ENCODE results near the gene C18orf63. TPM values are rescaled to one million over a fixed set of nuclear protein-coding genes. Genes with fewer than 3 reads are reported as not detected.

The C18orf63 gene
- total RNA-seq, 1 experiment from 2014 or later: not detected

- TF ChIP-seq STAT6 (CRISPR knock-in tag; conservative IDR thresholded peaks at IDR 0.05; ENCODE audit: low read depth) (no peak), NFYB (CRISPR knock-in tag; conservative IDR thresholded peaks at IDR 0.05; ENCODE audit: low read depth) (no peak), JUN (CRISPR knock-in tag; IDR thresholded peaks at IDR 0.05) (no peak), RELA (CRISPR knock-in tag; IDR thresholded peaks at IDR 0.05; ENCODE audit: borderline replicate concordance) (no peak), ERG (CRISPR knock-in tag; IDR thresholded peaks at IDR 0.05) (no peak), ZNF416 (CRISPR knock-in tag; IDR thresholded peaks at IDR 0.05) (no peak), JAZF1 (CRISPR knock-in tag; IDR thresholded peaks at IDR 0.05) (no peak), KAT7 (CRISPR knock-in tag; IDR thresholded peaks at IDR 0.05; ENCODE audit: borderline replicate concordance) (no peak), AR (CRISPR knock-in tag; IDR thresholded peaks at IDR 0.05) (no peak), ZNF396 (CRISPR knock-in tag; IDR thresholded peaks at IDR 0.05; ENCODE audit: borderline replicate concordance) (no peak)
- TF ChIP-seq, protein P1, sequence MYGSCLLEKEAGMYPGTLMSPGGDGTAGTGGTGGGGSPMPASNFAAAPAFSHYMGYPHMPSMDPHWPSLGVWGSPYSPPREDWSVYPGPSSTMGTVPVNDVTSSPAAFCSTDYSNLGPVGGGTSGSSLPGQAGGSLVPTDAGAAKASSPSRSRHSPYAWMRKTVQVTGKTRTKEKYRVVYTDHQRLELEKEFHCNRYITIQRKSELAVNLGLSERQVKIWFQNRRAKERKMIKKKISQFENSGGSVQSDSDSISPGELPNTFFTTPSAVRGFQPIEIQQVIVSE (CRISPR knock-in tag; IDR thresholded peaks at IDR 0.05; ENCODE audit: borderline replicate concordance): no peak
Measured at GRCh38 chr18:74377776-74378175, 62.1 kb downstream of the C18orf63 start (continued).

DNA sequence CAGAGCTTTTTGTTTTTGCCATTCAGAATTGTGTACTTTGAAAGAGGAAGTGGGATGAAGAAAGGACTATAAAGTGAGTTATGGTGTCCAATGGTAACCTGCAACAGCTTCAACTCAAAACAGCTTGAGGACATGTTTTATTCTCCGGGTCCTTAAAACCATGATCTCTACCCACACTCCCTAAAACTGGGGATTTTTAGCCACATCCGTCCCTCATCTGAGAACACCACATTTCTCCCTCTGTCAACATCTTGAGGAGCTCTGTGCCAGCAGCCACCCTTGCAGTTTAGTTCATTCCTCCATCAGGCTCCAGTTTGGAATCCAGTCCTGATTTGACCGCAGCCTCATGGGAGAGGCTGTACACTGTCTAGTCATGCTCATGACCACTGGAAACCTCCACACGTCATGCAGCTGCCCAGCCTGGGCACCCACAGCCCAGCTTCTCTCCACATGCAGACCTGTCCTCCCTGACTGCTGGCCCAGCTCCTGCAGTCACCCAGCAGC lies 62.6 kb downstream of the C18orf63 start:
- H3K4me1 Mint-ChIP-seq: peaks cover 5% of the 10 kb centered on the region
- H3K4me3 Mint-ChIP-seq: no peak overlapping the region
- H3K9me3 Mint-ChIP-seq: peaks cover 35% of the 10 kb centered on the region
- peaks cover 30% of the 10 kb centered on the region for H3K36me3 Mint-ChIP-seq
- peaks cover 9% of the 10 kb centered on the region for H3K27me3 Mint-ChIP-seq (ENCODE audit: low read depth)
- TF ChIP-seq STAT6 (CRISPR knock-in tag; conservative IDR thresholded peaks at IDR 0.05; ENCODE audit: low read depth): no peak
- TF ChIP-seq JUN (CRISPR knock-in tag; IDR thresholded peaks at IDR 0.05): no peak
- no peak for TF ChIP-seq ZNF263 (CRISPR knock-in tag; IDR thresholded peaks at IDR 0.05; ENCODE audit: low read depth)
- TF ChIP-seq, protein P2, sequence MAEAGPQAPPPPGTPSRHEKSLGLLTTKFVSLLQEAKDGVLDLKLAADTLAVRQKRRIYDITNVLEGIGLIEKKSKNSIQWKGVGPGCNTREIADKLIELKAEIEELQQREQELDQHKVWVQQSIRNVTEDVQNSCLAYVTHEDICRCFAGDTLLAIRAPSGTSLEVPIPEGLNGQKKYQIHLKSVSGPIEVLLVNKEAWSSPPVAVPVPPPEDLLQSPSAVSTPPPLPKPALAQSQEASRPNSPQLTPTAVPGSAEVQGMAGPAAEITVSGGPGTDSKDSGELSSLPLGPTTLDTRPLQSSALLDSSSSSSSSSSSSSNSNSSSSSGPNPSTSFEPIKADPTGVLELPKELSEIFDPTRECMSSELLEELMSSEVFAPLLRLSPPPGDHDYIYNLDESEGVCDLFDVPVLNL (CRISPR knock-in tag; IDR thresholded peaks at IDR 0.05; ENCODE audit: borderline replicate concordance, low read depth): no peak
- DNase-seq (ENCODE audit: low spot score) (no peak), ATAC-seq (no peak)
- ChIA-PET CTCF (interaction anchor here (1.2 kb wide), 1 partner anchor 115 kb away, joined by 3 read pairs; no protein-coding TSS in a partner anchor), POLR2A (no interaction called here)
- no peak overlapping the region for H3K27ac Mint-ChIP-seq
